NOMO-1 treated with dmso at 0.1 percent for 144 hours (cell line): ENCODE data around the gene SLITRK2.

Experiments used
- DNase-seq: peaks from one replicate; lab custom pipeline; 2025; ENCODE audit not compliant: unreplicated experiment; lab: John Stamatoyannopoulos, UW

Gene SLITRK2

GRCh38 chrX:145817331-145818185 is at the start of gene SLITRK2:
Gene SLITRK2, plus strand, starts transcription at chrX:145817829. Its CDS starts 4,597 bp downstream, at chrX:145822426.
- DNase-seq = no peak

- no peak for DNase-seq
Measured at GRCh38 chrX:145773006-145773405, 44.6 kb upstream of the SLITRK2 start.

GRCh38 chrX:145792281-145792680 is 25.3 kb upstream of the SLITRK2 start:
- DNase-seq = no peak

GRCh38 chrX:145803508-145803907 is 14.1 kb upstream of the SLITRK2 start:
- no peak for DNase-seq

- DNase-seq = no peak
Measured at GRCh38 chrX:145813081-145813480, 4.5 kb upstream of the SLITRK2 start.

- no peak for DNase-seq
Measured at GRCh38 chrX:145816601-145817315, 871 bp upstream of the SLITRK2 start.

- no peak for DNase-seq
Measured at GRCh38 chrX:145818186-145819113, 821 bp downstream of the SLITRK2 start.

- no peak for DNase-seq
Measured at GRCh38 chrX:145820825-145821224, 3.2 kb downstream of the SLITRK2 start.

- no peak for DNase-seq
Measured at GRCh38 chrX:145821291-145821897, 3.8 kb downstream of the SLITRK2 start.

- no peak for DNase-seq
Measured at GRCh38 chrX:145821898-145822571, 4.4 kb downstream of the SLITRK2 start.

GRCh38 chrX:145823132-145823531 is 5.5 kb downstream of the SLITRK2 start:
- DNase-seq = no peak

GRCh38 chrX:145825896-145826295 is 8.3 kb downstream of the SLITRK2 start:
- no peak for DNase-seq

GRCh38 chrX:145826466-145826865 is 8.8 kb downstream of the SLITRK2 start:
- DNase-seq = no peak

GRCh38 chrX:145832796-145833195 is 15.2 kb downstream of the SLITRK2 start:
- no peak for DNase-seq

GRCh38 chrX:145840531-145840930 is 22.9 kb downstream of the SLITRK2 start:
- no peak for DNase-seq

GRCh38 chrX:145843146-145843904 is 25.7 kb downstream of the SLITRK2 start:
- no peak for DNase-seq

- DNase-seq = no peak
Measured at GRCh38 chrX:145844886-145845285, 27.3 kb downstream of the SLITRK2 start.

GRCh38 chrX:145848448-145848847 is 30.8 kb downstream of the SLITRK2 start:
- no peak for DNase-seq

- DNase-seq = no peak
Measured at GRCh38 chrX:145848857-145849256, 31.2 kb downstream of the SLITRK2 start.
